Astrocyte (in vitro differentiated cells and primary cell): ENCODE results near the gene GID8.

Experiments
- EZH2 ChIP-seq: IDR thresholded peaks from 2 replicates; pipeline ENCODE4 v1.6.1; 2012; ENCODE audit warnings: mild to moderate bottlenecking, low read length, inconsistent platforms; ENCODE audit not compliant: insufficient read depth
- TF ChIP-seq, protein P1 (sequence below): IDR thresholded peaks from 2 replicates; pipeline ENCODE4 v1.5.1; 2011; ENCODE audit warnings: low read depth, mild to moderate bottlenecking, inconsistent platforms, low read length, moderate library complexity; ENCODE audit not compliant: insufficient read depth

DNA sequence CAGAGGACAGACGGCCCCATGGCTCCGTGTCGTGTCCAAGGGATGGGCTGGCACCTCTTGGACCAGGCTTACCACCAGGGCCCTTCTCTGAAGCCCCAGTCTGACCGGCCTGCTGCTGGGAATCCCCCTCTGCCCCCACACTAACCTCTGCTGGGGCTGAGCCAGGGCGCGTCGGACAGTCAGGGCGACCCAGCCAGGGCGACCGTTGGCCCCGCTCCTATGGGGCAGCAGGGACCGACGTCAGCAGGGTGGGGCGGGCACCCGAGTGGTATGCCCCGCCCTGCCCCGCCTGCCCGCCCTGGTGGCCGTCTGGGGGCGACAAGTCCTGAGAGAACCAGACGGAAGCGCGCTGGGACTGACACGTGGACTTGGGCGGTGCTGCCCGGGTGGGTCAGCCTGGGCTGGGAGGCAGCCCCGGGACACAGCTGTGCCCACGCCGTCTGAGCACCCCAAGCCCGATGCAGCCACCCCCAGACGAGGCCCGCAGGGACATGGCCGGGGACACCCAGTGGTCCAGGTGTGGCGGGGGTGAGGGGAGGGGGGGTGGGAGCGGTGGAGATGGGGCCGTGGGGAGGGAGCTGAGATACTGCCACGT lies 14.5 kb downstream of the GID8 start, which contains the start of gene SLC17A9:
- TF ChIP-seq, protein P1, sequence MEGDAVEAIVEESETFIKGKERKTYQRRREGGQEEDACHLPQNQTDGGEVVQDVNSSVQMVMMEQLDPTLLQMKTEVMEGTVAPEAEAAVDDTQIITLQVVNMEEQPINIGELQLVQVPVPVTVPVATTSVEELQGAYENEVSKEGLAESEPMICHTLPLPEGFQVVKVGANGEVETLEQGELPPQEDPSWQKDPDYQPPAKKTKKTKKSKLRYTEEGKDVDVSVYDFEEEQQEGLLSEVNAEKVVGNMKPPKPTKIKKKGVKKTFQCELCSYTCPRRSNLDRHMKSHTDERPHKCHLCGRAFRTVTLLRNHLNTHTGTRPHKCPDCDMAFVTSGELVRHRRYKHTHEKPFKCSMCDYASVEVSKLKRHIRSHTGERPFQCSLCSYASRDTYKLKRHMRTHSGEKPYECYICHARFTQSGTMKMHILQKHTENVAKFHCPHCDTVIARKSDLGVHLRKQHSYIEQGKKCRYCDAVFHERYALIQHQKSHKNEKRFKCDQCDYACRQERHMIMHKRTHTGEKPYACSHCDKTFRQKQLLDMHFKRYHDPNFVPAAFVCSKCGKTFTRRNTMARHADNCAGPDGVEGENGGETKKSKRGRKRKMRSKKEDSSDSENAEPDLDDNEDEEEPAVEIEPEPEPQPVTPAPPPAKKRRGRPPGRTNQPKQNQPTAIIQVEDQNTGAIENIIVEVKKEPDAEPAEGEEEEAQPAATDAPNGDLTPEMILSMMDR, result no peak
- TF ChIP-seq EZH2, result no peak
